ENCODE data around the gene GNG11.

GNG11 gene

GRCh38 chr7:93948873-93949272, 27.3 kb downstream of the GNG11 start:
- Histone ChIP-seq H3K79me2 (ENCODE audit: control insufficient read depth, insufficient read depth, low read length, unreplicated experiment) (no peaks in the 10 kb centered on the region), H3K36me3 (ENCODE audit: insufficient read depth, low read length) (no peaks in the 10 kb centered on the region), H2AFZ (ENCODE audit: low read length, unreplicated experiment) (no peak overlapping the region), H3K27ac (ENCODE audit: low read depth, low read length) (peak overlapping the region; percentile 51), H3K4me3 (ENCODE audit: low read depth, low read length) (no peak overlapping the region), H3K4me1 (ENCODE audit: control insufficient read depth, insufficient read depth, low read length, unreplicated experiment) (peaks cover 18% of the 10 kb centered on the region), H3K27me3 (ENCODE audit: insufficient read depth, low read length) (no peaks in the 10 kb centered on the region)

DNA sequence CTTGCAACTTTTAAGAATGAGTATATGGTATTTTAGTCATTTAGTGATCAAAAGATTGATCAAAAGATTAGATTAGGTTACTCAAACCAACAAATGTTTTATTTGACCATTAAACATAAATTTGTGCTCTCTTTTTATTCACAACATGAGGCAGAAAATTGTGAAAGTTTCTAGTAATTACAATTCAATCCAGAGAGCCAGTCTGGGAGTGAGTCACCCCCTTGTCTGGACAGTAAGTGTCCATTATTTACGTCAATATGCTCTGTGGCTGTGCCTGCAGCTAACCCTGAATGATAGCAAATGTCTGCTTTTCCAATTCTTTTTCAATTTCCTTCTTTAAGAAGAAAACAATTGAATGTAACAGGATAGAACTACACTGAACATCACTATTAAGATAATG, 27.9 kb downstream of the GNG11 start:
- Histone ChIP-seq H3K27ac (ENCODE audit: low read depth, low read length) (peak overlapping the region; percentile 51), H3K4me3 (ENCODE audit: low read depth, low read length) (no peak overlapping the region), H3K36me3 (ENCODE audit: insufficient read depth, low read length) (no peaks in the 10 kb centered on the region), H3K79me2 (ENCODE audit: control insufficient read depth, insufficient read depth, low read length, unreplicated experiment) (no peaks in the 10 kb centered on the region), H2AFZ (ENCODE audit: low read length, unreplicated experiment) (peak overlapping the region; percentile 7), H3K4me1 (ENCODE audit: control insufficient read depth, insufficient read depth, low read length, unreplicated experiment) (peaks cover 18% of the 10 kb centered on the region), H3K27me3 (ENCODE audit: insufficient read depth, low read length) (no peaks in the 10 kb centered on the region)

DNA sequence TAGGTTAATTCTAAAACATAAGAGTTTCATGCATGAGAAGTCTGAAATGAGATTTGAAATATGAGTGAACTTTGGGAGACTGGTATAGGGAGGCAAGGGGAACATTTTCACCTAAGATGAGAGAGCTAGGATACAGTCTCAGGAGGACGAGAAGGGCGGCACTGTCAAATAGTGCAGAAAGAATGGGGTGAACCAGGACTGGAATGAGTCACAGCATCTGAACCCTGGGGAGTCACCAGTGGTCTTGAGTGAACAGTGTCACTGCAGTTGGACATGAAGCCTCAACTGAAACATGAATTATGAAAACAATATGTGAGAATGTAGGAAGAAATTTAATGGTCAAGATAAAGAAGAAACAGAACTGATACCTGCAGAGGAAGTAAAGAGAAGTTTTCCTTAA, 33.8 kb downstream of the GNG11 start:
- H3K4me3 ChIP-seq (ENCODE audit: low read depth, low read length): no peak overlapping the region
- no peaks in the 10 kb centered on the region for H3K36me3 ChIP-seq (ENCODE audit: insufficient read depth, low read length)
- no peak overlapping the region for H3K27ac ChIP-seq (ENCODE audit: low read depth, low read length)
- H3K79me2 ChIP-seq (ENCODE audit: control insufficient read depth, insufficient read depth, low read length, unreplicated experiment): no peaks in the 10 kb centered on the region
- H3K27me3 ChIP-seq (ENCODE audit: insufficient read depth, low read length): no peaks in the 10 kb centered on the region
- H3K4me1 ChIP-seq (ENCODE audit: control insufficient read depth, insufficient read depth, low read length, unreplicated experiment): peaks cover 11% of the 10 kb centered on the region
- H2AFZ ChIP-seq (ENCODE audit: low read length, unreplicated experiment): no peak overlapping the region

DNA sequence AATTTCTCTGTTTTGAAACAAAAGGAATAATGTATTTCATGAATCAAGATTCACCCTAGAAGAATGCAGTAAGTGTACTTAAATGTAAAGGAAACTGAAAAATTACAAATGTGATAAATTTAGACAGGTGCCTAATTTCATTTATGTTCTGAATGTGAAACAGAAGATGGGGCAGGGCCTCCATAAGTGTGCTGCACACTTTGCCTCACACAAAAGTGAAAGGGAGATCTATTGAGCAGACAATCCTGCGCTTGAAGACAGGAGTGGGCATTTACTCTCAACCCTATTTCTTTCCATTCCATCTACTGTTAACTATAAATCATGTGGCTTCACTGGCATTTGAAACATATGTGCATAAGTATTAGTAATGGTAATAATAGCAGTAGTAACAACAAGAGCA, 36.2 kb downstream of the GNG11 start:
- peak overlapping the region; percentile 9; the same call in 1 of the 2 replicates for H3K4me3 ChIP-seq (ENCODE audit: low read depth, low read length)
- H3K4me1 ChIP-seq (ENCODE audit: control insufficient read depth, insufficient read depth, low read length, unreplicated experiment): peaks cover 11% of the 10 kb centered on the region
- H3K36me3 ChIP-seq (ENCODE audit: insufficient read depth, low read length): no peaks in the 10 kb centered on the region
- H3K79me2 ChIP-seq (ENCODE audit: control insufficient read depth, insufficient read depth, low read length, unreplicated experiment): no peaks in the 10 kb centered on the region
- H3K27ac ChIP-seq (ENCODE audit: low read depth, low read length): no peak overlapping the region
- no peaks in the 10 kb centered on the region for H3K27me3 ChIP-seq (ENCODE audit: insufficient read depth, low read length)
- peak overlapping the region; percentile 6 for H2AFZ ChIP-seq (ENCODE audit: low read length, unreplicated experiment)

GRCh38 chr7:93958216-93958615, 36.7 kb downstream of the GNG11 start:
- Histone ChIP-seq H3K79me2 (ENCODE audit: control insufficient read depth, insufficient read depth, low read length, unreplicated experiment) (no peaks in the 10 kb centered on the region), H3K4me1 (ENCODE audit: control insufficient read depth, insufficient read depth, low read length, unreplicated experiment) (peaks cover 11% of the 10 kb centered on the region), H3K27ac (ENCODE audit: low read depth, low read length) (no peak overlapping the region), H3K27me3 (ENCODE audit: insufficient read depth, low read length) (no peaks in the 10 kb centered on the region), H3K36me3 (ENCODE audit: insufficient read depth, low read length) (no peaks in the 10 kb centered on the region), H3K4me3 (ENCODE audit: low read depth, low read length) (peak overlapping the region; percentile 9; the same call in 1 of the 2 replicates), H2AFZ (ENCODE audit: low read length, unreplicated experiment) (no peak overlapping the region)

GRCh38 chr7:93958651-93959050, 37.1 kb downstream of the GNG11 start:
- peaks cover 11% of the 10 kb centered on the region for H3K4me1 ChIP-seq (ENCODE audit: control insufficient read depth, insufficient read depth, low read length, unreplicated experiment)
- no peak overlapping the region for H2AFZ ChIP-seq (ENCODE audit: low read length, unreplicated experiment)
- H3K27ac ChIP-seq (ENCODE audit: low read depth, low read length): no peak overlapping the region

GRCh38 chr7:93960986-93961385, 39.5 kb downstream of the GNG11 start:
- H3K4me1 ChIP-seq (ENCODE audit: control insufficient read depth, insufficient read depth, low read length, unreplicated experiment): peaks cover 11% of the 10 kb centered on the region
- H3K36me3 ChIP-seq (ENCODE audit: insufficient read depth, low read length): no peaks in the 10 kb centered on the region
- no peaks in the 10 kb centered on the region for H3K79me2 ChIP-seq (ENCODE audit: control insufficient read depth, insufficient read depth, low read length, unreplicated experiment)
- H3K27me3 ChIP-seq (ENCODE audit: insufficient read depth, low read length): no peaks in the 10 kb centered on the region
- no peak overlapping the region for H2AFZ ChIP-seq (ENCODE audit: low read length, unreplicated experiment)
- no peak overlapping the region for H3K4me3 ChIP-seq (ENCODE audit: low read depth, low read length)
- H3K27ac ChIP-seq (ENCODE audit: low read depth, low read length): no peak overlapping the region

More at GRCh38 chr7:93958651-93959050, 37.1 kb downstream of the GNG11 start:
- H3K79me2 ChIP-seq (ENCODE audit: control insufficient read depth, insufficient read depth, low read length, unreplicated experiment): no peaks in the 10 kb centered on the region
- H3K4me3 ChIP-seq (ENCODE audit: low read depth, low read length): no peak overlapping the region
- H3K36me3 ChIP-seq (ENCODE audit: insufficient read depth, low read length): no peaks in the 10 kb centered on the region
- no peaks in the 10 kb centered on the region for H3K27me3 ChIP-seq (ENCODE audit: insufficient read depth, low read length)

GRCh38 chr7:93964262-93964661, 42.7 kb downstream of the GNG11 start:
- no peak overlapping the region for H3K27ac ChIP-seq (ENCODE audit: low read depth, low read length)
- no peaks in the 10 kb centered on the region for H3K27me3 ChIP-seq (ENCODE audit: insufficient read depth, low read length)
- no peaks in the 10 kb centered on the region for H3K4me1 ChIP-seq (ENCODE audit: control insufficient read depth, insufficient read depth, low read length, unreplicated experiment)
- no peak overlapping the region for H2AFZ ChIP-seq (ENCODE audit: low read length, unreplicated experiment)
- H3K36me3 ChIP-seq (ENCODE audit: insufficient read depth, low read length): no peaks in the 10 kb centered on the region
- H3K79me2 ChIP-seq (ENCODE audit: control insufficient read depth, insufficient read depth, low read length, unreplicated experiment): no peaks in the 10 kb centered on the region
- no peak overlapping the region for H3K4me3 ChIP-seq (ENCODE audit: low read depth, low read length)

DNA sequence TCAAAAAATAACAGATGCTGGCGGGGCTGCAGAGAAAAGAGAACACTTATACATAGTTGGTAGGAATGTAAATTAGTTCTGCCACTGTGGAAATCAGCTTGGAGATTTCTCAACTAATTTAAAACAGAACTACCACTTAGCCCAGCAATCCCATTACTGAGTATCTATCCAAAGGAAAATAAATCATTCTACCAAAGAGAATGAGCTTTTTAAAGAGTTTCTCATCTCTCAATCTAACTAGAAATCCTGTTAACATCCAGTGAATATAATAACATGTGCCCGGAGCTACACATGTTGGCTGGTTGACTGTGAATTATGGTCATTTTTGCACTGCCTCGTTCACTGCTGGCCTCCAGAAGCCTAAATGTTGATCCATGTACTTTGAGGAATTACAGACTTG, 43.3 kb downstream of the GNG11 start:
- no peaks in the 10 kb centered on the region for H3K4me1 ChIP-seq (ENCODE audit: control insufficient read depth, insufficient read depth, low read length, unreplicated experiment)
- H3K4me3 ChIP-seq (ENCODE audit: low read depth, low read length): no peak overlapping the region
- no peaks in the 10 kb centered on the region for H3K79me2 ChIP-seq (ENCODE audit: control insufficient read depth, insufficient read depth, low read length, unreplicated experiment)
- no peak overlapping the region for H2AFZ ChIP-seq (ENCODE audit: low read length, unreplicated experiment)
- no peaks in the 10 kb centered on the region for H3K36me3 ChIP-seq (ENCODE audit: insufficient read depth, low read length)
- no peaks in the 10 kb centered on the region for H3K27me3 ChIP-seq (ENCODE audit: insufficient read depth, low read length)
- H3K27ac ChIP-seq (ENCODE audit: low read depth, low read length): no peak overlapping the region

GRCh38 chr7:93968911-93969620, 47.5 kb downstream of the GNG11 start:
- H3K27ac ChIP-seq (ENCODE audit: low read depth, low read length): no peak overlapping the region

GRCh38 chr7:93972029-93972725, 50.6 kb downstream of the GNG11 start:
- H3K27me3 ChIP-seq (ENCODE audit: insufficient read depth, low read length): no peaks in the 10 kb centered on the region
- H3K4me1 ChIP-seq (ENCODE audit: control insufficient read depth, insufficient read depth, low read length, unreplicated experiment): peaks cover 18% of the 10 kb centered on the region
- no peak overlapping the region for H3K4me3 ChIP-seq (ENCODE audit: low read depth, low read length)
- no peak overlapping the region for H2AFZ ChIP-seq (ENCODE audit: low read length, unreplicated experiment)
- no peak overlapping the region for H3K27ac ChIP-seq (ENCODE audit: low read depth, low read length)
- H3K79me2 ChIP-seq (ENCODE audit: control insufficient read depth, insufficient read depth, low read length, unreplicated experiment): no peaks in the 10 kb centered on the region
- H3K36me3 ChIP-seq (ENCODE audit: insufficient read depth, low read length): no peaks in the 10 kb centered on the region

More at GRCh38 chr7:93968911-93969620, 47.5 kb downstream of the GNG11 start:
- Histone ChIP-seq H3K27me3 (ENCODE audit: insufficient read depth, low read length) (no peaks in the 10 kb centered on the region), H3K4me1 (ENCODE audit: control insufficient read depth, insufficient read depth, low read length, unreplicated experiment) (peaks cover 12% of the 10 kb centered on the region), H3K4me3 (ENCODE audit: low read depth, low read length) (no peak overlapping the region), H2AFZ (ENCODE audit: low read length, unreplicated experiment) (no peak overlapping the region), H3K36me3 (ENCODE audit: insufficient read depth, low read length) (no peaks in the 10 kb centered on the region), H3K79me2 (ENCODE audit: control insufficient read depth, insufficient read depth, low read length, unreplicated experiment) (no peaks in the 10 kb centered on the region)
